Vagina (tissue), 2 donors: ENCODE results near the gene ERH. TPM values are rescaled to one million over a fixed set of nuclear protein-coding genes. Genes with fewer than 3 reads are reported as not detected.

Experiments
- DNase-seq, 2 donors: peaks; one replicate each; pipeline ENCODE4 v3.0.0-alpha.2; 2017; ENCODE audit errors: extremely low spot score in 2 of 2
- H3K27ac ChIP-seq: fragments of 200-600 bp; sonication (generic); one replicate; pipeline ENCODE4 v1.5.1; 2019
- H3K27me3 ChIP-seq: fragments of 200-600 bp; sonication (generic); one replicate; pipeline ENCODE4 v1.5.1; 2019
- H3K36me3 ChIP-seq, 2 donors: fragments of 200-600 bp; sonication (generic); one replicate each; pipeline ENCODE4 v1.5.1; 2017 to 2019
- H3K4me1 ChIP-seq: fragments of 200-600 bp; sonication (generic); one replicate; pipeline ENCODE4 v1.5.1; 2019
- H3K4me3 ChIP-seq, 2 donors: fragments of 200-600 bp; sonication (generic); 1 replicate in 1 of 2; 2 replicates in 1 of 2; pipeline ENCODE4 v1.5.1; 2016 to 2019
- H3K9me3 ChIP-seq: fragments of 200-600 bp; sonication (generic); one replicate; pipeline ENCODE4 v1.5.1; 2019
- CTCF ChIP-seq, 3 experiments: fragments of 450-650 bp in 2 of 3; fragments of 200-600 bp in 1 of 3; sonication (generic) in 1 of 3; IDR thresholded peaks; one replicate each; pipeline ENCODE4 v1.5.1; 2017 to 2019; ENCODE audit warnings: antibody characterized with exemption in 3 of 3, mild to moderate bottlenecking in 2 of 3, moderate library complexity in 2 of 3
- POLR2A ChIP-seq, 2 donors: fragments of 450-650 bp; IDR thresholded peaks; one replicate each; pipeline ENCODE4 v1.6.1; 2017; ENCODE audit warnings: antibody characterized with exemption in 2 of 2, mild to moderate bottlenecking in 2 of 2, moderate library complexity in 2 of 2
- POLR2AphosphoS5 ChIP-seq, 2 donors: sonication (generic); formaldehyde crosslinking; IDR thresholded peaks; one replicate each; pipeline ENCODE4 v1.9.0; 2017; ENCODE audit warnings: antibody characterized with exemption in 2 of 2, mild to moderate bottlenecking in 2 of 2, low read depth in 1 of 2; ENCODE audit not compliant: insufficient read depth in 1 of 2
- intact Hi-C: fragments of 100-400 bp; cut with DNase I; formaldehyde crosslinking; loops from one replicate; pipeline ENCODE4 v1.15.1; 2023
- total RNA-seq: library from RNA; depleted of rRNA; stranded (reverse); fragments of >200 nt; gene quantifications from one replicate; pipeline ENCODE4 v1.2.3, GENCODE V29; 2016

ERH gene
- total RNA-seq, 1 donor from 2014 or later: 77.8 TPM

- H3K36me3 ChIP-seq: no peaks in the 10 kb centered on the region
- no peaks in the 10 kb centered on the region for H3K27me3 ChIP-seq
- peak overlapping the region; percentile 79 for H3K27ac ChIP-seq
- H3K4me1 ChIP-seq: peaks cover 38% of the 10 kb centered on the region
- no peak for DNase-seq
- no peak for TF ChIP-seq POLR2A (IDR thresholded peaks at IDR 0.05)
- no peak for TF ChIP-seq CTCF (IDR thresholded peaks at IDR 0.05)
- no peak for TF ChIP-seq POLR2AphosphoS5 (IDR thresholded peaks at IDR 0.05; ENCODE audit: insufficient read depth in 1 of 2, low read depth in 1 of 2)
- intact Hi-C loops: loop anchor here (10.0 kb wide), 1 partner anchor 93 kb away; the partner anchor contains the start of gene GALNT16
- H3K4me3 ChIP-seq: no peak overlapping the region
- no peaks in the 10 kb centered on the region for H3K9me3 ChIP-seq
These were observed 40.4 kb downstream of the ERH start for GRCh38 chr14:69357544-69358200.

- Histone ChIP-seq H3K36me3 (no peaks in the 10 kb centered on the region), H3K4me1 (peaks cover 38% of the 10 kb centered on the region), H3K27ac (peak overlapping the region; percentile 79), H3K4me3 (no peak overlapping the region), H3K9me3 (no peaks in the 10 kb centered on the region), H3K27me3 (no peaks in the 10 kb centered on the region)
- DNase-seq: no peak
- intact Hi-C loops: loop anchor here (10.0 kb wide), 1 partner anchor 92 kb away; the partner anchor contains the start of gene GALNT16
- TF ChIP-seq POLR2A (IDR thresholded peaks at IDR 0.05): no peak
- TF ChIP-seq POLR2AphosphoS5 (IDR thresholded peaks at IDR 0.05; ENCODE audit: insufficient read depth in 1 of 2, low read depth in 1 of 2): no peak
- no peak for TF ChIP-seq CTCF (IDR thresholded peaks at IDR 0.05)
These were observed 41.1 kb downstream of the ERH start for GRCh38 chr14:69356903-69357543.

GRCh38 chr14:69355607-69356281 is 42.4 kb downstream of the ERH start:
- no peaks in the 10 kb centered on the region for H3K36me3 ChIP-seq
- H3K27me3 ChIP-seq: no peaks in the 10 kb centered on the region
- peak overlapping the region; percentile 79 for H3K27ac ChIP-seq
- H3K4me1 ChIP-seq: peaks cover 38% of the 10 kb centered on the region
- intact Hi-C loops: loop anchor here (10.0 kb wide), 1 partner anchor 91 kb away; the partner anchor contains the start of gene GALNT16
- DNase-seq: peak in 1 of 2 donors; percentile 93
- H3K9me3 ChIP-seq: no peaks in the 10 kb centered on the region
- no peak overlapping the region for H3K4me3 ChIP-seq
- no peak for TF ChIP-seq POLR2A (IDR thresholded peaks at IDR 0.05)
- TF ChIP-seq POLR2AphosphoS5 (IDR thresholded peaks at IDR 0.05; ENCODE audit: insufficient read depth in 1 of 2, low read depth in 1 of 2): peak; percentile 55 to 76

- TF ChIP-seq POLR2AphosphoS5 (IDR thresholded peaks at IDR 0.05; ENCODE audit: insufficient read depth in 1 of 2, low read depth in 1 of 2) (no peak), CTCF (IDR thresholded peaks at IDR 0.05) (no peak), POLR2A (IDR thresholded peaks at IDR 0.05) (no peak)
- peaks cover 38% of the 10 kb centered on the region for H3K4me1 ChIP-seq
- no peaks in the 10 kb centered on the region for H3K36me3 ChIP-seq
- no peaks in the 10 kb centered on the region for H3K27me3 ChIP-seq
- H3K9me3 ChIP-seq: no peaks in the 10 kb centered on the region
- H3K4me3 ChIP-seq: no peak overlapping the region
- intact Hi-C loops: loop anchor here (10.0 kb wide), 1 partner anchor 90 kb away; the partner anchor contains the start of gene GALNT16
- H3K27ac ChIP-seq: peak overlapping the region; percentile 79
- no peak for DNase-seq
These were observed 42.9 kb downstream of the ERH start for GRCh38 chr14:69355154-69355597.

GRCh38 chr14:69354383-69355153 is 43.5 kb downstream of the ERH start:
- no peak overlapping the region for H3K4me3 ChIP-seq
- peak overlapping the region; percentile 79 for H3K27ac ChIP-seq
- peaks cover 38% of the 10 kb centered on the region for H3K4me1 ChIP-seq
- intact Hi-C loops: loop anchor here (10.0 kb wide), 1 partner anchor 90 kb away; the partner anchor contains the start of gene GALNT16
- H3K9me3 ChIP-seq: no peaks in the 10 kb centered on the region
- no peaks in the 10 kb centered on the region for H3K27me3 ChIP-seq
- no peak for TF ChIP-seq CTCF (IDR thresholded peaks at IDR 0.05)
- TF ChIP-seq POLR2A (IDR thresholded peaks at IDR 0.05): no peak
- TF ChIP-seq POLR2AphosphoS5 (IDR thresholded peaks at IDR 0.05; ENCODE audit: insufficient read depth in 1 of 2, low read depth in 1 of 2): no peak
- H3K36me3 ChIP-seq: no peaks in the 10 kb centered on the region
- DNase-seq: no peak
